Measurements from ENCODE around the gene SLC36A3. TPM values are rescaled to one million over a fixed set of nuclear protein-coding genes. Genes with fewer than 3 reads are reported as not detected.
"Not testable (repeated sequence)": the region's sequence is repeated elsewhere in the genome, so short reads cannot be mapped to it uniquely, and the experiment has no call there.

Gene SLC36A3
- total and polyA plus RNA-seq, 2 experiments from 2014 or later = not detected

- peak in 1 of 2 donors; percentile 95 for DNase-seq (ENCODE audit: low read depth in 1 of 2, low spot score in 1 of 2)
- peak overlapping the region; percentile 97 for H3K27ac ChIP-seq
- no peaks in the 10 kb centered on the region for H3K9me3 ChIP-seq (ENCODE audit: low read depth)
- no peaks in the 10 kb centered on the region for H3K36me3 ChIP-seq
- no peaks in the 10 kb centered on the region for H3K27me3 ChIP-seq
- H3K4me3 ChIP-seq = no peak overlapping the region
- no peak for TF ChIP-seq CTCF (IDR thresholded peaks at IDR 0.05; ENCODE audit: low read depth, low read length)
- peaks cover 25% of the 10 kb centered on the region for H3K4me1 ChIP-seq (ENCODE audit: low read depth)
These were observed 65.2 kb downstream of the SLC36A3 start for GRCh38 chr5:151238303-151238741.

- DNase-seq (ENCODE audit: low read depth in 1 of 2, low spot score in 1 of 2) = no peak
- H3K36me3 ChIP-seq = no peaks in the 10 kb centered on the region
- H3K4me3 ChIP-seq = no peak overlapping the region
- H3K4me1 ChIP-seq (ENCODE audit: low read depth) = peaks cover 25% of the 10 kb centered on the region
- no peaks in the 10 kb centered on the region for H3K9me3 ChIP-seq (ENCODE audit: low read depth)
- peak overlapping the region; percentile 97 for H3K27ac ChIP-seq
- H3K27me3 ChIP-seq = no peaks in the 10 kb centered on the region
- TF ChIP-seq CTCF (IDR thresholded peaks at IDR 0.05; ENCODE audit: low read depth, low read length) = no peak
These were observed 65.9 kb downstream of the SLC36A3 start for GRCh38 chr5:151237685-151238084.

- no peak for DNase-seq (ENCODE audit: low read depth in 1 of 2, low spot score in 1 of 2)
- Histone ChIP-seq H3K4me1 (ENCODE audit: low read depth) (peaks cover 25% of the 10 kb centered on the region), H3K27me3 (no peaks in the 10 kb centered on the region), H3K36me3 (no peaks in the 10 kb centered on the region), H3K4me3 (no peak overlapping the region), H3K27ac (peak overlapping the region; percentile 97), H3K9me3 (ENCODE audit: low read depth) (no peaks in the 10 kb centered on the region)
- TF ChIP-seq CTCF (IDR thresholded peaks at IDR 0.05; ENCODE audit: low read depth, low read length) = no peak
These were observed 66.7 kb downstream of the SLC36A3 start for GRCh38 chr5:151236888-151237287.

GRCh38 chr5:151235239-151235571 lies 68.4 kb downstream of the SLC36A3 start:
- H3K9me3 ChIP-seq (ENCODE audit: low read depth); H3K27ac ChIP-seq; H3K36me3 ChIP-seq; H3K27me3 ChIP-seq; H3K4me3 ChIP-seq; DNase-seq (ENCODE audit: low read depth in 1 of 2, low spot score in 1 of 2): not testable (repeated sequence)
- H3K4me1 ChIP-seq (ENCODE audit: low read depth) = peaks cover 25% of the 10 kb centered on the region

- DNase-seq (ENCODE audit: low read depth in 1 of 2, low spot score in 1 of 2) = peak in 1 of 2 donors; percentile 96
- H3K9me3 ChIP-seq (ENCODE audit: low read depth) = no peaks in the 10 kb centered on the region
- H3K36me3 ChIP-seq = no peaks in the 10 kb centered on the region
- H3K27ac ChIP-seq = peak overlapping the region; percentile 82
- H3K4me1 ChIP-seq (ENCODE audit: low read depth) = peaks cover 25% of the 10 kb centered on the region
- H3K27me3 ChIP-seq = no peaks in the 10 kb centered on the region
- no peak overlapping the region for H3K4me3 ChIP-seq
- no peak for TF ChIP-seq CTCF (IDR thresholded peaks at IDR 0.05; ENCODE audit: low read depth, low read length)
These were observed 68.9 kb downstream of the SLC36A3 start for GRCh38 chr5:151234476-151235238.

- Histone ChIP-seq H3K9me3 (ENCODE audit: low read depth) (no peaks in the 10 kb centered on the region), H3K4me1 (ENCODE audit: low read depth) (peaks cover 19% of the 10 kb centered on the region), H3K27me3 (no peaks in the 10 kb centered on the region), H3K27ac (no peak overlapping the region), H3K4me3 (no peak overlapping the region), H3K36me3 (no peaks in the 10 kb centered on the region)
- DNase-seq (ENCODE audit: low read depth in 1 of 2, low spot score in 1 of 2) = no peak
- no peak for TF ChIP-seq CTCF (IDR thresholded peaks at IDR 0.05; ENCODE audit: low read depth, low read length)
These were observed 69.9 kb downstream of the SLC36A3 start for GRCh38 chr5:151233616-151234085.
